Neutrophil (primary cell): ENCODE results near the gene CACNA1C.

ENCODE experiments used
- H3K27ac ChIP-seq: fragments of 200-600 bp; sonication (generic); 2 replicates; pipeline ENCODE4 v1.5.1; 2016; ENCODE audit warnings: mild to moderate bottlenecking, moderate library complexity
- H3K27me3 ChIP-seq: fragments of 200-600 bp; sonication (generic); 2 replicates; pipeline ENCODE4 v1.6.0; 2016; ENCODE audit warnings: mild to moderate bottlenecking
- H3K36me3 ChIP-seq: fragments of 200-600 bp; sonication (generic); 2 replicates; pipeline ENCODE4 v1.5.1; 2017
- H3K4me1 ChIP-seq, 2 experiments: fragments of 200-600 bp in 1 of 2; sonication (generic) in 1 of 2; 1 replicate in 1 of 2; 2 replicates in 1 of 2; pipeline versions ENCODE4 v1.5.1 to v1.6.1; 2013 to 2016; ENCODE audit warnings: low read depth in 1 of 2, low read length in 1 of 2, mild to moderate bottlenecking in 1 of 2, moderate library complexity in 1 of 2; ENCODE audit not compliant: control insufficient read depth in 1 of 2, insufficient read depth in 1 of 2
- H3K4me3 ChIP-seq, 2 experiments: fragments of 200-600 bp in 1 of 2; sonication (generic) in 1 of 2; 1 replicate in 1 of 2; 2 replicates in 1 of 2; pipeline ENCODE4 v1.5.1; 2013 to 2016; ENCODE audit warnings: low read depth in 1 of 2, low read length in 1 of 2, mild to moderate bottlenecking in 1 of 2, moderate library complexity in 1 of 2
- H3K9me3 ChIP-seq: fragments of 200-600 bp; sonication (generic); 2 replicates; pipeline ENCODE4 v1.5.1; 2016
- TF ChIP-seq, protein P1 (sequence below): fragments of 200-600 bp; sonication (generic); IDR thresholded peaks from 2 replicates; pipeline ENCODE4 v1.5.1; 2016; ENCODE audit warnings: antibody characterized with exemption

Gene CACNA1C

DNA sequence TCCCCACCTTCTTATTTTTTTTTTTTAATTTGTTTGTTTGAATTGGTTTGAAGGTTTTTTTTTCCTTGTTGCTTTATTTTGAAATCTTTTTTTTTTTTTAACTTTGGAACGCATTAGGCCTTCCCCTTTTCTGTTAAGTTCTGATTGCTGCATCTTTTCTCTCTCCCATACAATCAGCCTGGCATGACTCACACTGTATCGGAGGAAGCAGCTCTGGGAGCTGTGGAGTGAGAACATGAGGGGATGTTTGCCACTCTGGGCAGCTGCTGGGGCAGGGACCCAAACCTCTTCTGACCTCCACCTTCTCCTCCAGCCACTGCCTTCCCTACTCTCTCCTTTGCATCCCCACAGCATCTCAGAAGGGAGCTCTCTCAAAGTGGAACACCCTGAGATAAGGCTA is 581.7 kb downstream of the CACNA1C start:
- Histone ChIP-seq H3K27ac (no peak overlapping the region), H3K27me3 (no peaks in the 10 kb centered on the region), H3K9me3 (no peaks in the 10 kb centered on the region), H3K4me1 (no peaks in the 10 kb centered on the region), H3K4me3 (no peak overlapping the region), H3K36me3 (no peaks in the 10 kb centered on the region)
- TF ChIP-seq, protein P1, sequence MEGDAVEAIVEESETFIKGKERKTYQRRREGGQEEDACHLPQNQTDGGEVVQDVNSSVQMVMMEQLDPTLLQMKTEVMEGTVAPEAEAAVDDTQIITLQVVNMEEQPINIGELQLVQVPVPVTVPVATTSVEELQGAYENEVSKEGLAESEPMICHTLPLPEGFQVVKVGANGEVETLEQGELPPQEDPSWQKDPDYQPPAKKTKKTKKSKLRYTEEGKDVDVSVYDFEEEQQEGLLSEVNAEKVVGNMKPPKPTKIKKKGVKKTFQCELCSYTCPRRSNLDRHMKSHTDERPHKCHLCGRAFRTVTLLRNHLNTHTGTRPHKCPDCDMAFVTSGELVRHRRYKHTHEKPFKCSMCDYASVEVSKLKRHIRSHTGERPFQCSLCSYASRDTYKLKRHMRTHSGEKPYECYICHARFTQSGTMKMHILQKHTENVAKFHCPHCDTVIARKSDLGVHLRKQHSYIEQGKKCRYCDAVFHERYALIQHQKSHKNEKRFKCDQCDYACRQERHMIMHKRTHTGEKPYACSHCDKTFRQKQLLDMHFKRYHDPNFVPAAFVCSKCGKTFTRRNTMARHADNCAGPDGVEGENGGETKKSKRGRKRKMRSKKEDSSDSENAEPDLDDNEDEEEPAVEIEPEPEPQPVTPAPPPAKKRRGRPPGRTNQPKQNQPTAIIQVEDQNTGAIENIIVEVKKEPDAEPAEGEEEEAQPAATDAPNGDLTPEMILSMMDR: no peak

DNA sequence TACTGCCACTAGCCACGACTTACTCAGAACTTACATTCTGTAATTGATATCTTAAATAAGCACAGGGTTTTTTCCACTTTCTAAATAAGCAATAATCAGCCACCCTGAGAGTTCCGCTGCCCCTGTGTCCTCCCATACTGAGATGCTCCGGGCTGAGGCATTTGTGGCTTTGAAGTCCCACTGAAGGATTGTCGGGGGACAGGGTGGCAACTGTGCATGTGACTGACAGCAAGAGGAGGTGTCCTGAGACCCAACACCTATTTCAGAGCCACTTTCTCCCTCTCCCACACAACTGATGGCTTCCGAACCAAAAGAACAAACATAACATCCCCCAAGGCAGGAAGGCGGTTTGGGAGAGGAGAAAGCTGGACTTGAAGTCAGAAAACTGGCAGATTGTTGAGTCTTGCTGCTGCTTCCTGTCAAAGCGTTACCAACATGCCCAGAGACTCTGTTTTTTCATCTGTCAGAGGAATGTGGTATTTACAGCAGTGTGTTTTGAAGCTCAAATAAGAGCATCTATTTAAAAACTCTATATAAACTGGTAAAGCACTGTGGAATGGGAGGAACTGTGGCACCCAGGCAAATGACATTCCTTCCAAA is 584.1 kb downstream of the CACNA1C start:
- H3K36me3 ChIP-seq: no peaks in the 10 kb centered on the region
- H3K4me3 ChIP-seq: no peak overlapping the region
- TF ChIP-seq, protein P1: no peak
- H3K27ac ChIP-seq: no peak overlapping the region
- H3K27me3 ChIP-seq: peaks cover 7% of the 10 kb centered on the region
- no peaks in the 10 kb centered on the region for H3K4me1 ChIP-seq
- no peaks in the 10 kb centered on the region for H3K9me3 ChIP-seq

DNA sequence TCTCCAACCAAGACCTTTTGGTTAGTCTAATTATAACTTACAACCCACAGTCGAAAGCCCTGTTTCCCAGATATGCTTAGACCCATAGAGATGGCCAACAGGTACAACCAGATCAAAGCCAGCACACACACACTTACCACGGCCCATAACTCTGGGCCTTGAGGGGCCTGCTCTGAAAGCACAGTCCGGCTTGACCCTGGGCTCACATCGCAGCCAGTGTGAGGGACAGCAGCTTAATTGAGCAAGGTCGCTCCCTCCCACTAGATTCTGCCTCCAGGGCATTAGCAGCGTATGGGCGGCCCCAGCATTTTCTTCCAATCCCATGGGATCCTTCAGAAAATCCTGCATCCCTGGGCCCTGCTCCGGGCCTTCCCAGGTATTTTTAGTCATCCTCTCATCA is 584.6 kb downstream of the CACNA1C start:
- H3K9me3 ChIP-seq: no peaks in the 10 kb centered on the region
- TF ChIP-seq, protein P1: no peak
- H3K27ac ChIP-seq: no peak overlapping the region

DNA sequence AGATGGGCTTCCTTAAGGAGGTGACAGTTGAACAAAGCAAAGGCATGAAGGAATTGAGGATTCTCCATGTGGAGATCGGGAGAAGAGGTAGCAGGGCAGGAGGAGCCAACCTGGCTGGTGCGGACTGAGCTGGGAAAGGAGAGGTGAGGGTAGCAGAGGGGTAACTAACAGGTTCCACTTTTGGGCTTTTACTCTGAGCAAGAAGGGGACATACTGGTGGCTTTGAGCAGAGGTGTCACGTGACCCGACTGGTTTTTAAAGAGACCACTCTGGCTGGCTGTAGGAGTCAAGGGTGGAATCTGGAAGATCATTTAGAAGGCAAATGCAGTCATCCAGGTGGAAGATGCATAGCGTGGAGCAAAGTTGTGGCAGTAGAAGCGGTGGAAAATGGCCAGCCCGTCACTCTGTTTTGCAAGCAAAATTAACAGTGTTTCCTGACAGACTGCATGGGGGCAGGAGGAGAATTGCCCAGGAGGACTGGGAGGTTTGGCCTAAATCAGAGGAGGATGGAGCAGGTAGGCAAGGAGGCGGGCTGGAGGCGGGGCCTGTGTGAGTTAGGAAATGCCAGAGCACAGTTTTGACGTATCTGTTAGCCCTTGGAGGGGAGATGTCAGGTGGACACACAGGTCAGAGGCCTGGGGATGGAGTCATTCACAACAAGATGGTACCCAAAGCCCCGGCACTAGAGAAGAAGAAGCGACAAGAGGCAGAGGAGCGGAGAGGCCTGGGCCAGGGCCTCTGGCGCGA is 585.7 kb downstream of the CACNA1C start:
- TF ChIP-seq, protein P1: no peak
- no peak overlapping the region for H3K4me3 ChIP-seq
- H3K4me1 ChIP-seq: no peaks in the 10 kb centered on the region
- H3K27ac ChIP-seq: no peak overlapping the region
- H3K36me3 ChIP-seq: no peaks in the 10 kb centered on the region
- no peaks in the 10 kb centered on the region for H3K9me3 ChIP-seq
- peaks cover 19% of the 10 kb centered on the region for H3K27me3 ChIP-seq

More for the DNA sequence above, 584.6 kb downstream of the CACNA1C start:
- no peaks in the 10 kb centered on the region for H3K4me1 ChIP-seq
- H3K36me3 ChIP-seq: no peaks in the 10 kb centered on the region
- peaks cover 9% of the 10 kb centered on the region for H3K27me3 ChIP-seq
- H3K4me3 ChIP-seq: no peak overlapping the region

DNA sequence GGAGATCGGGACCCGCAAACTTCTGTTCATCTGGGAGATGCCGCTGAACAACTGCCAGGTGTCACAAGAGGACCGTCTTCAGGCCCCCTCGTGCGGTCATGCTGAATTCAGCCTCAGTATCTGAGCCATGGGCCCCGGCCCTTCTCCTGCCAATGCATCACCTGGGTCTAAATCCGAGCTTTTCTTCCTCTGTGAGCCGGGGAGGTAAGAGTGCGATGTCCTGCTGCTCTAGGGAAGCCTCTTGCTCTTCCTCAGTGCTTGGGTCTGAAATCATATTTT is 586.2 kb downstream of the CACNA1C start:
- H3K27ac ChIP-seq: no peak overlapping the region
- TF ChIP-seq, protein P1: no peak
- H3K4me1 ChIP-seq: no peaks in the 10 kb centered on the region

More for the DNA sequence above, 586.2 kb downstream of the CACNA1C start:
- H3K9me3 ChIP-seq: no peaks in the 10 kb centered on the region
- H3K27me3 ChIP-seq: peaks cover 24% of the 10 kb centered on the region
- no peaks in the 10 kb centered on the region for H3K36me3 ChIP-seq
- H3K4me3 ChIP-seq: no peak overlapping the region
